ENCODE results near the gene CD6.
"Not testable (repeated sequence)": the region's sequence is repeated elsewhere in the genome, so short reads cannot be mapped to it uniquely, and the experiment has no call there.

Gene CD6

GRCh38 chr11:60972182-60973030 is 926 bp downstream of the CD6 start:
- Histone ChIP-seq H3K9me3 (no peaks in the 10 kb centered on the region; the same call in 1 of the 2 replicates), H3K4me1 (no peaks in the 10 kb centered on the region), H3K36me3 (replicated peaks) (no peaks in the 10 kb centered on the region), H3K27me3 (ENCODE audit: low read depth) (no peaks in the 10 kb centered on the region; the same call in 1 of the 2 replicates), H3K4me3 (no peak overlapping the region)
- in situ Hi-C loops (cut with MboI; ENCODE audit: low sequenced_read_pairs), result no loop called here
- no peak for DNase-seq (ENCODE audit: low spot score in 2 of 2)

- Histone ChIP-seq H3K27me3 (ENCODE audit: low read depth) (no peaks in the 10 kb centered on the region; the same call in 1 of the 2 replicates), H3K9me3 (no peaks in the 10 kb centered on the region; the same call in 1 of the 2 replicates), H3K4me1 (no peaks in the 10 kb centered on the region), H3K4me3 (no peak overlapping the region), H3K36me3 (replicated peaks) (no peaks in the 10 kb centered on the region)
- no peak for DNase-seq (ENCODE audit: low spot score in 2 of 2)
- in situ Hi-C loops (cut with MboI; ENCODE audit: low sequenced_read_pairs), result no loop called here
Measured at GRCh38 chr11:60973699-60974098, 2.2 kb downstream of the CD6 start.

- DNase-seq (ENCODE audit: low spot score in 2 of 2); H3K36me3 ChIP-seq (replicated peaks); H3K4me3 ChIP-seq; in situ Hi-C loops (cut with MboI; ENCODE audit: low sequenced_read_pairs); H3K9me3 ChIP-seq; H3K27me3 ChIP-seq (ENCODE audit: low read depth); H3K4me1 ChIP-seq: not testable (repeated sequence)
Measured at GRCh38 chr11:60974316-60974715, 2.8 kb downstream of the CD6 start.

- DNase-seq (ENCODE audit: low spot score in 2 of 2), result no peak
- Histone ChIP-seq H3K36me3 (replicated peaks) (no peaks in the 10 kb centered on the region), H3K4me1 (no peaks in the 10 kb centered on the region), H3K9me3 (no peaks in the 10 kb centered on the region), H3K4me3 (no peak overlapping the region), H3K27me3 (ENCODE audit: low read depth) (no peaks in the 10 kb centered on the region; the same call in 1 of the 2 replicates)
- in situ Hi-C loops (cut with MboI; ENCODE audit: low sequenced_read_pairs), result no loop called here
Measured at GRCh38 chr11:60974726-60975125, 3.2 kb downstream of the CD6 start.

- no peaks in the 10 kb centered on the region for H3K9me3 ChIP-seq
- no peaks in the 10 kb centered on the region for H3K36me3 ChIP-seq (replicated peaks)
- H3K4me1 ChIP-seq, result no peaks in the 10 kb centered on the region
- no peaks in the 10 kb centered on the region; the same call in 1 of the 2 replicates for H3K27me3 ChIP-seq (ENCODE audit: low read depth)
- in situ Hi-C loops (cut with MboI; ENCODE audit: low sequenced_read_pairs), result no loop called here
- H3K4me3 ChIP-seq, result no peak overlapping the region
- DNase-seq (ENCODE audit: low spot score in 2 of 2), result no peak
Measured at GRCh38 chr11:60977224-60977623, 5.7 kb downstream of the CD6 start.

- no peak for DNase-seq (ENCODE audit: low spot score in 2 of 2)
- no peaks in the 10 kb centered on the region; the same call in 1 of the 2 replicates for H3K27me3 ChIP-seq (ENCODE audit: low read depth)
- no peaks in the 10 kb centered on the region for H3K4me1 ChIP-seq
Measured at GRCh38 chr11:60977836-60978235, 6.4 kb downstream of the CD6 start.

GRCh38 chr11:60978546-60979380 is 7.3 kb downstream of the CD6 start:
- Histone ChIP-seq H3K4me3 (no peak overlapping the region), H3K9me3 (no peaks in the 10 kb centered on the region), H3K36me3 (replicated peaks) (no peaks in the 10 kb centered on the region), H3K27me3 (ENCODE audit: low read depth) (no peaks in the 10 kb centered on the region; the same call in 1 of the 2 replicates), H3K4me1 (no peaks in the 10 kb centered on the region)
- in situ Hi-C loops (cut with MboI; ENCODE audit: low sequenced_read_pairs), result no loop called here
- DNase-seq (ENCODE audit: low spot score in 2 of 2), result no peak

More at GRCh38 chr11:60977836-60978235, 6.4 kb downstream of the CD6 start:
- H3K4me3 ChIP-seq, result no peak overlapping the region
- in situ Hi-C loops (cut with MboI; ENCODE audit: low sequenced_read_pairs), result no loop called here
- H3K36me3 ChIP-seq (replicated peaks), result no peaks in the 10 kb centered on the region
- no peaks in the 10 kb centered on the region for H3K9me3 ChIP-seq

GRCh38 chr11:60981515-60981914 is 10.0 kb downstream of the CD6 start:
- Histone ChIP-seq H3K9me3 (no peaks in the 10 kb centered on the region), H3K4me1 (no peaks in the 10 kb centered on the region), H3K36me3 (replicated peaks) (no peaks in the 10 kb centered on the region), H3K4me3 (no peak overlapping the region), H3K27me3 (ENCODE audit: low read depth) (no peaks in the 10 kb centered on the region; the same call in 1 of the 2 replicates)
- no peak for DNase-seq (ENCODE audit: low spot score in 2 of 2)
- in situ Hi-C loops (cut with MboI; ENCODE audit: low sequenced_read_pairs), result no loop called here

- DNase-seq (ENCODE audit: low spot score in 2 of 2), result no peak
- H3K4me3 ChIP-seq, result no peak overlapping the region
Measured at GRCh38 chr11:60982184-60982583, 10.7 kb downstream of the CD6 start.

GRCh38 chr11:60984149-60984548 is 12.7 kb downstream of the CD6 start:
- peaks cover 10% of the 10 kb centered on the region for H3K27me3 ChIP-seq (ENCODE audit: low read depth)
- no peaks in the 10 kb centered on the region for H3K36me3 ChIP-seq (replicated peaks)
- H3K9me3 ChIP-seq, result no peaks in the 10 kb centered on the region
- in situ Hi-C loops (cut with MboI; ENCODE audit: low sequenced_read_pairs), result no loop called here
- no peak overlapping the region for H3K4me3 ChIP-seq
- DNase-seq (ENCODE audit: low spot score in 2 of 2), result no peak
- H3K4me1 ChIP-seq, result no peaks in the 10 kb centered on the region

More at GRCh38 chr11:60982184-60982583, 10.7 kb downstream of the CD6 start:
- Histone ChIP-seq H3K4me1 (no peaks in the 10 kb centered on the region), H3K27me3 (ENCODE audit: low read depth) (no peaks in the 10 kb centered on the region; the same call in 1 of the 2 replicates), H3K9me3 (no peaks in the 10 kb centered on the region), H3K36me3 (replicated peaks) (no peaks in the 10 kb centered on the region)
- in situ Hi-C loops (cut with MboI; ENCODE audit: low sequenced_read_pairs), result no loop called here

- Histone ChIP-seq H3K4me3 (no peak overlapping the region), H3K36me3 (replicated peaks) (no peaks in the 10 kb centered on the region), H3K27me3 (ENCODE audit: low read depth) (peaks cover 15% of the 10 kb centered on the region), H3K4me1 (no peaks in the 10 kb centered on the region), H3K9me3 (no peaks in the 10 kb centered on the region)
- in situ Hi-C loops (cut with MboI; ENCODE audit: low sequenced_read_pairs), result no loop called here
- DNase-seq (ENCODE audit: low spot score in 2 of 2), result no peak
Measured at GRCh38 chr11:60984636-60985035, 13.2 kb downstream of the CD6 start.

- Histone ChIP-seq H3K27me3 (ENCODE audit: low read depth) (peaks cover 21% of the 10 kb centered on the region), H3K9me3 (no peaks in the 10 kb centered on the region), H3K4me1 (no peaks in the 10 kb centered on the region), H3K4me3 (no peak overlapping the region), H3K36me3 (replicated peaks) (no peaks in the 10 kb centered on the region)
- in situ Hi-C loops (cut with MboI; ENCODE audit: low sequenced_read_pairs), result no loop called here
- DNase-seq (ENCODE audit: low spot score in 2 of 2), result no peak
Measured at GRCh38 chr11:60985501-60985900, 14.0 kb downstream of the CD6 start.

GRCh38 chr11:60985991-60986915 is 14.8 kb downstream of the CD6 start:
- Histone ChIP-seq H3K4me3 (no peak overlapping the region), H3K27me3 (ENCODE audit: low read depth) (peaks cover 21% of the 10 kb centered on the region), H3K4me1 (no peaks in the 10 kb centered on the region), H3K9me3 (no peaks in the 10 kb centered on the region), H3K36me3 (replicated peaks) (no peaks in the 10 kb centered on the region)
- in situ Hi-C loops (cut with MboI; ENCODE audit: low sequenced_read_pairs), result no loop called here
- no peak for DNase-seq (ENCODE audit: low spot score in 2 of 2)

Data from HAP-1 (cell line).